ENCODE measurements around the gene OTOP3.
"Not testable (repeated sequence)": the region's sequence is repeated elsewhere in the genome, so short reads cannot be mapped to it uniquely, and the experiment has no call there.

The OTOP3 gene

DNA sequence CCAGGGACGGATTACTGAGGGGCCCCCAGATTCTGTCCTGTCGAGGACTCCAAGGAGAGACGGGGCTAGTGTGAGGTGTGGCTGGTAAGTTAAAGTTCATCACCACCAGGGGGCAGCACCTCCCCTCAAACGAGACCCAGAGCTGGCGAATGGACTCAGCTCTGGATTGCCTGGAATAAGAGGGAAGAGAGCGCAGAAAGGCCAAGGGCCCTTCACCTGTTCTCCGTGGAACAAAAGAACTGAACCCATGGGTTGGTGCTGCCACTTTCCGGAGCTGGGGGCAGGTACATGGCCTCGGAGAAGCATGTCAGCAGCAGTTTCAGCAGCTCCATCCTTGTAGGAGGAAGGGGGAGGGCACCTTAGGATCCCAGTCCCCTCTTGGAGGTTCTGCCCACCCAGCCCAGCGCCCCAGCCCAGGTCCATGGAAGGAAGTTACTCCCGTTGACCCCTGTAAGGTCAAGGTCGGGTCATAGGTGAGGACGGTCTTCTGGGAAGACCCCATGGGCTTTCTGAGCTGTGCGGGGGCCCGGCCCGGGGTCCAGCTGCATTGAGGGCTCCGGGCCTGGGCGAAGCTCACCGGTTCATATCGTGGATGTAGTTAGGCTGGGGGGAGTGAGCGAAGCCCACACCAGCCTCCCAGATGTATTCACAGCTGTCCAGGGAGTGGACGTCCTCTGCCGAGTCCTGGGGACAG, 26.1 kb downstream of the OTOP3 start:
- peak; percentile 72 for DNase-seq (ENCODE audit: low read depth)

DNA sequence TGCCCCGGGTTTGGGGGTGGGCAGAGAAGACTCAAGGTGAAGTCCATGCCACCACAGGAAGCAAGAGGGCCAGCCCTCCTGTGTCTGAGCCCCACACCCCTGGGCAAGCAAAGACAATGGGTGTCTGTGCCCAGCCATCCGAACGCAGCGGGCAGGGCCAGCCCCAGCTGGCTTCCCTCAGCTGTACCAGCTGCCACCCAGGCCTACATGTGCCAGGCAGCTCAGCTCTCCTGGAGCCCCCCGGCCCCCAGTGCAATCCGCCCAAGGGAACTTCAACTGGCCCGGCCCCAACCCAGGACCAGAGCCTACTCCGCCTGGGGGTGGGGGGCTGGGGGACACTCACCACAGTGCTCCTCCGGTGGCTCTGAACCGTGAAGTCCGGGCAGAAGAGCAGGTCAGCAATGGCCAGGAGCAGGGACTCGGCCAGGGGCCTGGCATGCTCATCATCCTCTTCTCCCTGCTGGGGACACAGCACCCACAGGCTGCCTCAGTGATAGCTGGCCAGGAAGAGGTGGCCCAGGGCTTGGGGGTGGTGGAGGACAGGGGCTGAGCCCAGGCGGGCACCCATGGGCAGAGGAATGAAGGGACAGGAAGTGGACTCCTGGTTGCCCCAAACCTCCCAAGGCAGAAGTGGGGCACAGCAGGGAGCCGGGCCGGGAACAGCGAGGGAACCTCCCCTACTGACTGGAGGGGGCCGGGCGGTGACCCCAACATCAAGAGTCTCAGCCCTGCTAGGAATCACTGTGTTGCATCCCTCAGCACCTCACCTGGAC, 27.1 kb downstream of the OTOP3 start:
- DNase-seq (ENCODE audit: low read depth) = no peak

DNA sequence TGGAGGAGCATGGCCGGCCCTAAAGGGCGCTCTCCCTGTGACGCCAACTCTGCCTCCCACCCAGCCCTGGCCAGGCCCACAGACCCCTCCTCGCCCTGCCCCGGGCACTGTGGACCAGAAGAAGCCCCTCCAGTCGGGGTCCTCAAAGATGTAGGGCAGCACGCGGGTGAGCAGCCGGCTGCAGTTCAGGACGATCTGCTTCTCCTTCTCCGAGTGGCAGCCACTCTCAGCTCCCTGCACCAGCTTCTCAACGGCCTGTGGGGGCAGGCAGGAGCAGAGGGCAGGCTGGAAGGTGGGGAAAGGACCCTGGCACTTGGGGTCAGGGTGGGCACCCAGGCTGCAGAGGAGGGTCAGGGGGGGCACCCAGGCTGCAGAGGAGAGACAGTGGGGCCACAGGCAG, 28.0 kb downstream of the OTOP3 start:
- no peak for DNase-seq (ENCODE audit: low read depth)

DNA sequence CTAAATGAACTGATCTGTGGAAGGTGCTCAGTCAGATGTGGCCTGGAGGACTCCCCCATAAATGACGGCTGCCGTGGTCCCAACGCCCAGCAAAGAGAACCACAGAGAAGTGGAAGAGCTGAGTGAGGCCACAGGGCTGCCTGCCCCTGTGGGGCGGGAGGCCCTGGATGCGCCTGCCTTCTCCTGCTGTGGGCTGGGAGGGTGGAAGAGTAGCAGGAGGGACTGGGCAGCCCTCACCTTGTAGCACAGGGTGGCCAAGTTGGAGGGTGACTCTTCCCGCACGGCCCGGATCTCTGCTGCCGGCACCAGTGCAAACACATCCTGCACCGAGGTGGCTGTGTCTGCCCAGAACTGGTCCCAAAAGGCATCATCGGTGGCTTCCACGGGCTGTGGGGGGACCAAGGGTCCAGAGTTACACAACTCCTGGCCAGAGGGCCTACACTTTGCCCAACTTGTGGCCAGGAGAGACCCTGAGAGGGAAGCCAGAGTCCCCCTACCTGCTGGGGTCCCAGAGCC, 28.6 kb downstream of the OTOP3 start:
- no peak for DNase-seq (ENCODE audit: low read depth)

DNA sequence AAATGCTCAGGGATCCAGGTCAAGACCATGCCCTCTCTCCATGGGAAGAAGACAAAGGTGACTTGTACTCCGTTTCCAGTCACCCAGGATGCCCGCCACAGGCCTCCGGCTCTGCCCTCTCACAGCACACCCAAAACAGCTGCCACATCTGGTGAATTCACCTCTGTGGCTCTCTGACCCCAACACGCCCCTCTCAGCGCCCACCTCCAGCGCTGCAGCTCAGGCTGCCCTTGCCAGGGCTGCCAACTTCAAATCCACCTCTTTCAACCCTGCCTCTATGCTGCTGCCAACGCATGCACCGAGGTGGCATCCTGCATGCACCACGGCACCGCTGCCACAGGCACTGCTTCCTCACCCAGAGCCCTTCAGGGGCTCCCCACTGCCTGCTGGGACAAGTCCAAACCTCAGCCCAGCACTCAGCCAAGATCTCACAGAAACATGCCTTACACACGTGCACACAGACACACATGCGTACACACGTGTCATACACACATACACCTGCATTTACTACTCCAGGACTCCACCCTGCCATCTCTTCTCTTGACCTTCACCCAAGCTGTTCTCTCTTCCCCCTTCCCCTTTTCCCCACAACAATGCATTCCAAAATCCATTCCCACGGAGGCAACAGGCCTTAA, 29.4 kb downstream of the OTOP3 start:
- DNase-seq (ENCODE audit: low read depth) = no peak

DNA sequence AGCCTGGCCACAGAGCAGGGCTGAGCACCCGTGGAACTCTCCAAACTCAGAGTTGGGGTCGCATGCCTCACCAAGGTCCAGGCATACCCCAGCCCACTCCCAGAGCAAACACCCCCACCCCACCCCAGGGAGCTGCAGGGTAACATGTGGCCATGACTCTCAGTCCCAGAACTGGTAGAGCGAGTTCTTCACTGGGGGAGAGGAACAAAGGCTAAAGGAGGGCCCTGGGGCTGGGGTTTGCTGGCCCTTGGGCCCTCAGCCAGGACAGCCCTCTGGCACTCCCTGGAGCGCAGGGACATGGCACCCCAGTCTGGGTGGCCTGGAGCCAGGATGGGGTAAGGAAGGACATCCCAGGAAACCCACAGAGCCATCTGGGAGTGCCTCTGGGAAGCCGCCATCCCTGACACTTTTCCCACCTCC, 32.7 kb downstream of the OTOP3 start:
- no peak for DNase-seq (ENCODE audit: low read depth)

DNA sequence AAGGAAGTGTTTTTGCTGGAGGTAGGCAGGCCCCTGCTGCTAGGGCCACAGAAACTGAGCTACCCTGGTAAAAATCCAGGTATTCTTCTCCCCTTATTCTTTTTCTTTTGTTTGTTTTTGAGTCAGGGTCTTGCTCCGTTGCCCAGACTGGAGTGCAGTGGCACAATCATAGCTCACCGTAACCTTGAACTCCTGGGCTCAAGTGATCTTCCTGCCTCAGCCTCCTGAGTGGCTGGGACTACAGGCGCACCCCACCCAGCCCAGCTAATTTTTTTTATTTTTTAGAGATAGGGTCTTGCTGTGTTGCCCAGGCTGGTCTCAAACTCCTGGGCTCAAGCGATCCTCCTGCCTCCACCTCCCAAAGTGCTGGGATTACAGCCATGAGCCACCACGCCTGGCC, 33.8 kb downstream of the OTOP3 start:
- not testable (repeated sequence) for DNase-seq (ENCODE audit: low read depth)

DNA sequence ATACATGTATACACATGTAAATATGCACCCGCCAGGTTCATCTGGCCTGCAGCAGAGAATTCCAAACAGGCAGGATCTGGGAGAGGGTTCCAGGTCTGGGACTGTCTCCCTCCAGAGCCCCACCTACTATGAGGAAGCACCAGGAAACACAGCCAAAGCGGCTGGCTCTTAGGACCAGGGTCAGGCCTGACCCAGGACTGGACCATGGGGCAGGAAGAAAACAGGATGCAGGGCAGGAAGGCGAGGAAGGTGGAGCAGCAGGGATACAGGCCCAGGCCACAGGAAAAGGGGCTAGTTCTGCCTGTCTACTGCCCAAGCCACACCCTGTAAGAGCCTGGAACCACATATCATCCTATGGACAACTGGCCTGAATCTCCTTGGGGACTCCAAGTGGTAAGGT, 34.7 kb downstream of the OTOP3 start:
- no peak for DNase-seq (ENCODE audit: low read depth)

DNA sequence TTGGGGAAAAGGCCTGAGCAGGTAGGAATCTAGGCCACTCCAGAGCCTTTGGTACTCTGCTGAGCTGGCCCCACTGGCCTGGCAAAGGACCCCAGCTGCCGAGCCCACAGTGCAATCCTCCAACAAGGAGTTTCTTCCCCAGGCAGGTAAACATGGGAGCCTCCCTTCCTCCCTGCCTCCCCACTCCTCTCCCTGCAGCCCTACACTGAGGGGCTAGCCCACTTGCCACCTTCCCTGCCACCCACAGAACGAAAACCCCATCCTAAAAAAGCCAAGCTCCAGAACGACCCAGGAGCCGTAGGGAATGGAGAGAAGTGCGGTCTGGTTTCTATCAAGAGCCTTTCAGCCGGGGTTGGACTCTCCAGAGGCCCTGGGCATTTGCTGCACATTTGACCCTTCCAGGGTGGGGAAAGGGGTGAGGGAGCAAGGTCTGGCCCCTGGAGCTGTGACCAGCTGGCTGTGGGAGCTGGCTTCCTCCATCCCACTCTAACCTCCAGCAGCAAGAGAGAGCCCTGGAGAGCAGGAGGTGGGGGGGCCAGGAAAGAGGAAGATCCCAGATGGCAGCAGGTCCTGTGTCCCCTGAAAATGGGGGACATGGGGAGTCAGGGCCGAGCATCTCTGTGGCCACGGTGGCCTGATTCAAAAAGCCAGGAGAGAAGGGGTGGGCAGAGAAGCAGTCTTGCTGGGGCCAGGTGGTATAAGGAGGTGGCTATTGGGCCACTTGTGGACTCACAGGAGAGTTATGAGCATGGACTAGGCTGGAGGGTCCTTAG, 35.6 kb downstream of the OTOP3 start:
- no peak for DNase-seq (ENCODE audit: low read depth)

DNA sequence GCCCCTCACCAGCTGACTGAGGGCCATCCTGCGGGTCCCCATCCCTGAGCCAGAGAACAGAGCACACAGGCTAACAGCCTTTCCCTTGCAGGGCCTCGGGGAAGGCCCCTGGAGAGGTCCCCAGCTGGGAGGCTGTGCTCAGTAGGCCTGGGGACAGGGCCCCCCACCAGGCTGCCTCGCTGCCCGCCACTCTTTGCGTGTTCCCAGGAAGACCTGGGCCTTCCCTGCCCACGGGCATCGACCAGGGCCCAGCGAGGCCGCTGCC, 36.1 kb downstream of the OTOP3 start:
- no peak for DNase-seq (ENCODE audit: low read depth)

DNA sequence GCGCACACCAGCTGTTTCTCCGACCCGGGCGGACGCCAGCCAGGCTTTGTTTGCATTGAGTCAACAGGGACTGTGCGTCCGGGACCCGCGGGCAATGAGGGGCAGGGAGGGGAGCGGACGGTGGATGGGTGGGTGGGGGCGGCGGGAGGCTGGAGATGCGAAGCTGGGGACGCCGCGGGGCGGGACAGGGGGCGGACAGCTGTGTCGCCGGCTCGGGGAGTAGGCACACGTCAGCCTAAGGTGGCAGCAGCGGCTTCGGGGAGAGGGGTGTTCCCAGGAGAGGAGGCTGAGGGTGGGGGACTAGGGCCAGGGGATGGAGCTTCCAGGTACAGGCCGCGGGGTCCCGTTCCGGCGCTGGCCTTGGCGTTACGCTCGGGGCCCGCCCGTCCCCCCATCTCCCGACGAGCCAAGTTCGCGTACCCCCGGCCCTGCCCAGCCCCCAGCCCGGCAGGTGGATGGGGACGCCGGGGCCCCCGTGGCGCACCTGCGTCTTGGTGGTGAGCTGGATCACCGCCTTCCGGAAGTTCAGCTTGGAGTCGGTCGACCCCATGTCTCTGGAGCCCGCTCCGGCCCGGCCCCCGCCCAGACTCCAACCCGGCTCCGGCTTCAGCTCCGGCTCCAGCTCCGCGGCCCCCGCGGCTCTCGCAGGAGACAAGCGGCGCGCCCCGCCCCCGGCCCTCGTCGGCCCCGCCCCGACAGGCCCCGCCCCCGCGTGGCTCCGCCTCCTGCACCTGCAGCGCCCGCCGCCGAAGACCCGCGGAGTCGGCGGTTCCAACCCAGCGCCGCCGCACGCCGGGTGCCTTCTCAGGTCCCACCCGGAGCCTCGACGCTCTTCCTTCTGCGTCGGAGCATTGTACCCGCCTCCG, 36.6 kb downstream of the OTOP3 start, which contains the start of gene HID1:
TSS of gene HID1 (minus strand) at position 653 of the 866 bp plus-strand sequence. CDS start at position 550, 103 bp downstream.
- peak; percentile 56 for DNase-seq (ENCODE audit: low read depth)

DNA sequence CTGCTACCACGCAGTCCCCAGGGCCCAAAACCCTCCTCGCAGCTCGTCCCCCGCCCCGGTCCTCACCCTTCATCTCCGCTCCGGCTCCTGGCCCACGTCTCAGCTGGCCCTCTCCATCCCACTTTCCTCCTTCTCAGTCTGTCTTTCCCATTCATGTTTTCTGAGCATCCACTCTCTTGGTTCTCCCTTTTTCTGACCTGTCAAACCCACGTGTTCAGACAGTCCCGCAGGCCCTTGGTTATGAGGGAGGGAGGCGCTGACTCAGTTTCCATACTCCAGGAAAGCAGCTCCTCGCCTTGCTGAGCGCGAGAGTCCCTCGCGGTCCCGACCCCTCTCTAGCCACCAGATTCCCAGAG, 37.3 kb downstream of the OTOP3 start:
- DNase-seq (ENCODE audit: low read depth) = no peak

DNA sequence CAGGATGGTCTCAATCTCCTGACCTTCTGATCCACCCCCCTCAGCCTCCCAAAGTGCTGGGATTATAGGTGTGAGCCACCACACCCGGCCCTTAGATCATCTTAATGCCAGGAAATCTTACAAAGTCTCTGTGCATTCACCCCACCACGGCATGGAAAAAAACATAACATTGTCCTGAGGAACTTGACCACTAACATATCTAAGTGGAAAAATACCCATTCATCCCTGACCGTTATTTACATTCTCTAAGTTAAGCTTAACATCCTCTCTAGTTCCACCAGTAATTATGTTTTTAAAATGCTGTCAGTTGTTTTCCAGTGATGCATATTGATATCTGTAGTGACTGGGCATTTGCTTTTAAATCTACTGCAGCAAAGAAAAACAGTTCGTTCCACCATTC, 40.2 kb downstream of the OTOP3 start:
- DNase-seq (ENCODE audit: low read depth) = no peak

DNA sequence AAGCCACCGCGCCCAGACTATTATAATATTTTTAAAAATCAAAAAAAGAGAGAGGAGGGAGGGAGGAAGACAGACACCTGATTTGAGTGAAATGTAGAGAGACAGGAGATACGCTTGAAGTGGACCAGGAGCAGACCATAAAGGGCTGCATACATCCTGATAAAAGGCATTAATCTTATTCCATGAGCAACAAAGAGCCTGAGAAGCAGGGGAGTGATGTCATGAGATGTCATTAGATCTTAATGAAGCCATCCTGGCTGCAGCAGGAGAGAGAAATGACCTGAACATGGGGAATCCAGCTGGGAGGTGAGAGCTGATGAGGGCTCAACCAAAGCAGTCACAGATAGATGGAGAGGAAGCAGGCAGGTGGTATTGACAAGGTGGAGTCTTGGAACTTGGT, 42.1 kb downstream of the OTOP3 start:
- no peak for DNase-seq (ENCODE audit: low read depth)

DNA sequence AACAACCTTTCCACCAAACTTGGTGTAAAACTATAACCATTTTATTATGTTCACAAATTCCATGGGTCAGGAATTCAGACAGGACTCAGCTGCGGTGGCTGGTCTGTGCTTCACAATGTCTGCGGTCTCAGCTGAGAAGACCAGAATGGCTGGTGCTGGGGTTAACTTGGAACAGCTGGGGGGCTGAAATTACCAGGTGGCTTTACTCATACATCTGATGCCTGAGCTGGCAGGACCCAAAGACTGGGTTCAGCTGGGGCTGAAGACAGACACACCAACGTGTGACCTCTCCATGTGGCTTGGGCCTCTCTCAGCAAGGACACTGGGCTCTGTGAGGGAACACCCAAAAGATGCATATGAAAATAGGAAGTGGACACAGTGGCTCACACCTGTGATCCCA, 42.5 kb downstream of the OTOP3 start:
- DNase-seq (ENCODE audit: low read depth) = no peak

DNA sequence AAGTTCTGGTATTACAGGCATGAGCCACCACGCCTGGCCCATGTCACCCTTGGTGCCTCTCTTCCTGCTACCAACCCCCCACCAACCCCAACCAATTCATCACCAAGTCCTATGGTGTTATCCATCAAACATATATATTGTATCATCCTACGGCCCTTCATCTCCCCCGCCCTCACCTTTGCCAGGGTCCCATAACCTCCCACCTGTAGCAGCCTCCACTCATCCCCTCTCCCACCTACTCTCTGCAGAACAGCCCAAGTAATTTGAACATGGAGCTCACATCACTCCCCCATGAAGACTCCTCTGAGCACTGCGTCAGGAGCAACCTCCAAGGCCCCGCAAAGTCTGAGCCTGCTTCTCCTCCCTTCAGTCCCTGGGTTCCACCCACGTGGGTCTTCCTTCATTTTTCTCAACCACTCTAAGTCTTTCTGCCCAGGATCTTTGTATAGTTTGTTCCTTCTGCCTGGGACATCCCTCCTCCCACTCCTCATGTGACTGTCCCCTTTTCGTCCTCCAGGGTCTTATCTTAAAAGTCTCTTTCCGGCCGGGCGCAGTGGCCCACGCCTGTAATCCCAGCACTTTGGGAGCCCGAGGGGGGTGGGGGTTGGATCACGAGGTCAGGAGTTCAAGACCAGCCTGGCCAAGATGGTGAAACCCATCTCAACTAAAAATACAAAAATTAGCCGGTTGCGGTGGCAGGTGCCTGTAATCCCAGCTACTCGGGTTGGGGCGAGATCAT, 43.9 kb downstream of the OTOP3 start:
- DNase-seq (ENCODE audit: low read depth) = no peak

DNA sequence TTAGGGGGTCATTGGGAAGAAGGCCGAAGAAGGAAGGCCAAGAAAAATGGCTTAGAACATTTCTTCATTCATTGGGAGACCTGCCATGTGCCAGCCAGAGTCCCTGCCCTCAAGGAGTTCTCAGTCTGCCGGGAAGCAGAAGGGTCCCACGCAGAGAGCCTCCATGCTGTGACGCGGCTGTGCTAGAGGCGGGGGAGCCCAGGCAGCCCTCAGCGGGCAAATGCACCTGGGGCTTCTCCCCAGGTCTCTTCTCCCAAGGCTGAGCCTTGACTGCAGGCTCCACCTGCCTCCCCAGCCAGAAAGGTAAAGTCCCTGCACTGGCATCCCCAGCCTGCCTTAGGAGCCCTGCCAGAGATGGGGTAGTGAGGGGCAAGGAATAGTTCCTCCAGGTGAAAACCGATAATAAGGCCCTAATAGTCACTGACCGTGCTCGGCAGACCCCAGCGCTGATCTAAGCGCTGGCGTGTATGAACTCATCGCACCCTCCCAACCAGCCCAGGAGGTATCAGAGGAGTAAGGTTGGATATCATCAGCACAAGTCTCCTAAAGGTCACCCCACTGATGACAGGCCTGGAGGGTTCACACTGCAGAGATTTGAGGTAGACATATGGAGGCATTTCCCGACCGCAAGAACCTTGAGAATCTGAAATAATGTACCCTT, 45.8 kb downstream of the OTOP3 start:
- DNase-seq (ENCODE audit: low read depth) = no peak

DNA sequence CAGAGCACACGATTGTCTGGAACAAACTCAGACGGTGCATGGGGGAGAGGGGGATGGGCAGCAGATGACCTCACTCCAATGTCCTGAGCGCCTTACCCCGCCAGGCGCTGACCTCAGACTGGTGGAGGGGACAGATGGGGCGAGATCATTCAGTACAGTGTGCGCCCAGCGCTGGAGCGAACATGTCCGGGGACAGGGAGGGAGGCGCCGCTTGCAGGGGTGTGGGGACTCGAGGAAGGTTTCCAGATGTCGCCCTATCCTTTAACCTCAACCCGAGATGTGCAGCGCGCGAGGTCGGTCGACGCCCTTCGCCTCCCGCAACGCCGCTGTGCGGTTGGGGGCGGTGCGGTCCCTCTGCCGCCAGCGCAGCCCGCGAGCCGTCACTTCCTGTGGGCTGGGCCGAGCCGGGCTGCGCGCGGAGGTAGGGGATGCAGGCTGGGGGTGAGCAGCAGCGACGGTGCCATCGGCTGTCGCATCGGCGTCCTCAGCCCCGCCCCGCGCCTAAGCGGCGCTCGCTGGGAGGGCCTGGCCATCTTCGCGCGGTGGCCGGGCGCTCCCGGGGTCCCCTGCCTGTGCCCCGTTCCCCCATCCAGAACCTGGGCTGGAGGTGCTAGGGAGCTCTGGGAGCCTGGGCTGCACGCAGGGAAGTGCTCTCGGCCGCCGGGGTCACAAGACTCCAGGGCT, 46.4 kb downstream of the OTOP3 start:
- DNase-seq (ENCODE audit: low read depth) = peak; percentile 46

DNA sequence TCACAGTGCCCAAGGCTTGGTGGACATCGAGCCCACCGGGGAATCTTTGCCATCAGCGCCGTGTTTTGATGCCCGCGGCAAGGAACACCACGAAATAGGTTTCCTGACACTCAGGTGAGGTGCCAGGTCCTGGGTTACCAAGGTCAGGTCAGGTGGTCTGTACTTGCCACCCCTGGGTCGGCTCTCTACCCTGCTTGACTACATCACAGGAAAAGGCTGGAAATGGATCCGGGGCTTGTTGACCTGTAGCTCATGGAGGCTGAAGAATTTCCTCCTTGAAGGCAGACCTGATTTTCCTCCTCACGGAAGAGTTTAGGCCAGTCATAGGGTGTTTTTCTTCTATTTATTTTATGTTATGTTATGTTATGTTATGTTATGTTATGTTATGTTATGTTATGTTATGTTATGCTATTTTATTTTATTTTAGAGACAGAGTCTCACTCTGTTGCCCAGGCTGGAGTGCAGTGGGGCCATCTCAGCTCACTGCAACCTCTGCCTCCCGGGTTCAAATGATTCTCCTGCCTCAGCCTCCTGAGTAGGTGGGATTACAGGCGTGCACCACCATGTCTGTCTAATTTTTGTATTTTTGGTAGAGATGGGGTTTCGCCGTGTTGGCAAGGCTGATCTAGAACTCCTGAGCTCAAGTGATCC, 47.1 kb downstream of the OTOP3 start:
- not testable (repeated sequence) for DNase-seq (ENCODE audit: low read depth)

Data from stimulated activated CD8-positive, alpha-beta memory T cell treated with anti-CD3 and anti-CD28 coated beads, Interleukin-7, amount 100 ng/mL, for 24 hours (primary cell).